Fibroblast of pulmonary artery (primary cell): ENCODE measurements around the gene EPS15.
A peak's percentile ranks its signal among the peaks of the same experiment; 100 is the strongest.

Experiments
- DNase-seq: peaks from one replicate; pipeline ENCODE4 v3.0.0-alpha.2; 2010; ENCODE audit warnings: low read depth
- H3K4me3 ChIP-seq: replicated peaks from 2 replicates; pipeline ENCODE4 v1.5.1; 2011; ENCODE audit warnings: low read depth, mild to moderate bottlenecking, control low read depth, low read length, moderate library complexity
- CTCF ChIP-seq: IDR thresholded peaks from 2 replicates; pipeline ENCODE4 v1.5.1; 2011; ENCODE audit warnings: mild to moderate bottlenecking, control low read depth, low read length, inconsistent platforms; ENCODE audit errors: missing control alignments

EPS15 gene

GRCh38 chr1:51520700-51521248 lies 1.7 kb upstream of the EPS15 start:
- DNase-seq: no peak
- no peak for TF ChIP-seq CTCF
- H3K4me3 ChIP-seq: no peak overlapping the region

GRCh38 chr1:51519865-51520699 lies 1.0 kb upstream of the EPS15 start:
- H3K4me3 ChIP-seq: no peak overlapping the region
- TF ChIP-seq CTCF: no peak
- peak; percentile 73 for DNase-seq

GRCh38 chr1:51518586-51519047 lies 449 bp downstream of the EPS15 start:
- no peak for TF ChIP-seq CTCF
- no peak for DNase-seq
- peak overlapping the region; percentile 82 for H3K4me3 ChIP-seq

GRCh38 chr1:51518033-51518585 lies 957 bp downstream of the EPS15 start:
- TF ChIP-seq CTCF: no peak
- H3K4me3 ChIP-seq: peak overlapping the region; percentile 82
- DNase-seq: peak; percentile 21

GRCh38 chr1:51517361-51518032 lies 1.6 kb downstream of the EPS15 start:
- H3K4me3 ChIP-seq: peak overlapping the region; percentile 82
- TF ChIP-seq CTCF: no peak
- peak; percentile 33 for DNase-seq

- H3K4me3 ChIP-seq: peak overlapping the region; percentile 82
- no peak for TF ChIP-seq CTCF
- no peak for DNase-seq
Observed at GRCh38 chr1:51516649-51517158, 2.4 kb downstream of the EPS15 start.
